Loucy (cell line): Measurements from ENCODE around the gene SDC1.

Experiments used
- EZH2phosphoT487 ChIP-seq: fragments of 200-600 bp; IDR thresholded peaks from 2 replicates; pipeline ENCODE4 v1.6.1; 2018; ENCODE audit warnings: antibody characterized with exemption, mild to moderate bottlenecking, moderate library complexity, borderline replicate concordance
- TF ChIP-seq, protein P1 (sequence below): fragments of 200-600 bp; sonication (generic); conservative IDR thresholded peaks from 2 replicates; pipeline ENCODE4 v1.5.1; 2014; ENCODE audit warnings: mild to moderate bottlenecking, antibody characterized with exemption, low read length

DNA sequence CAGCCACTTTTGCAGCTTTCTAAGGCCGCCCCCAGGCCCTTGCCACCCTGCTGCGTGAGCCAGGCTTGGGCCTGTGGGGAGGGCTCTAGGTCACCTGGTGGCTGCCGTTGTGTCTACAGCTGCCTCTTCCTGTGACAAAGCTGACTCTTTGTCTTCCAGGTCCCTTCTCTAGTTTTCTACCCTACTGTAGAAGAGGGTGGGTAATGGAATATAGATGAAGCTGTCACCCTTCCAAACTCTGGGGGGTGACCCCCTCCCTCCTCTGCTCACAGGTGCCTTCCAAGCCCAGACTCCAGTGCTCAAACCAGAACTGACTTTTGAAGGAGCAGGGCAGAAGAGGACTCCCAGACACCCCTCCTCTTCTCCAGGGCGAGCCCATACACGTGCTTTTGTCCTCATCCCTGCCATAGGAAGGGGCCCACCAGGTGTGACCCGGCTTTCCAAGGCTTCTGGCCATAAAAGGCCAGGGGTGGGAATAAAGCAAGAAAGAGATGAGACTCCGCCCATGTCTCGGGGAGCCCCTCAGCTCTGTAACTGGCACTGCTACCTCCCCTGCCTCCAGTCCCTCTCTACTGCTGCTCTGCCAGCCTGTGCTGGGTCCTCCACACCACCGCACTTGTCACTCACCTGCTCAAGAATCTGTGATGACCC, 17.9 kb upstream of the SDC1 start:
- TF ChIP-seq, protein P1, sequence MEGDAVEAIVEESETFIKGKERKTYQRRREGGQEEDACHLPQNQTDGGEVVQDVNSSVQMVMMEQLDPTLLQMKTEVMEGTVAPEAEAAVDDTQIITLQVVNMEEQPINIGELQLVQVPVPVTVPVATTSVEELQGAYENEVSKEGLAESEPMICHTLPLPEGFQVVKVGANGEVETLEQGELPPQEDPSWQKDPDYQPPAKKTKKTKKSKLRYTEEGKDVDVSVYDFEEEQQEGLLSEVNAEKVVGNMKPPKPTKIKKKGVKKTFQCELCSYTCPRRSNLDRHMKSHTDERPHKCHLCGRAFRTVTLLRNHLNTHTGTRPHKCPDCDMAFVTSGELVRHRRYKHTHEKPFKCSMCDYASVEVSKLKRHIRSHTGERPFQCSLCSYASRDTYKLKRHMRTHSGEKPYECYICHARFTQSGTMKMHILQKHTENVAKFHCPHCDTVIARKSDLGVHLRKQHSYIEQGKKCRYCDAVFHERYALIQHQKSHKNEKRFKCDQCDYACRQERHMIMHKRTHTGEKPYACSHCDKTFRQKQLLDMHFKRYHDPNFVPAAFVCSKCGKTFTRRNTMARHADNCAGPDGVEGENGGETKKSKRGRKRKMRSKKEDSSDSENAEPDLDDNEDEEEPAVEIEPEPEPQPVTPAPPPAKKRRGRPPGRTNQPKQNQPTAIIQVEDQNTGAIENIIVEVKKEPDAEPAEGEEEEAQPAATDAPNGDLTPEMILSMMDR, result no peak
- no peak for TF ChIP-seq EZH2phosphoT487
